ENCODE results near the gene CREBZF.

Gene CREBZF, protein sequence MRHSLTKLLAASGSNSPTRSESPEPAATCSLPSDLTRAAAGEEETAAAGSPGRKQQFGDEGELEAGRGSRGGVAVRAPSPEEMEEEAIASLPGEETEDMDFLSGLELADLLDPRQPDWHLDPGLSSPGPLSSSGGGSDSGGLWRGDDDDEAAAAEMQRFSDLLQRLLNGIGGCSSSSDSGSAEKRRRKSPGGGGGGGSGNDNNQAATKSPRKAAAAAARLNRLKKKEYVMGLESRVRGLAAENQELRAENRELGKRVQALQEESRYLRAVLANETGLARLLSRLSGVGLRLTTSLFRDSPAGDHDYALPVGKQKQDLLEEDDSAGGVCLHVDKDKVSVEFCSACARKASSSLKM

DNA sequence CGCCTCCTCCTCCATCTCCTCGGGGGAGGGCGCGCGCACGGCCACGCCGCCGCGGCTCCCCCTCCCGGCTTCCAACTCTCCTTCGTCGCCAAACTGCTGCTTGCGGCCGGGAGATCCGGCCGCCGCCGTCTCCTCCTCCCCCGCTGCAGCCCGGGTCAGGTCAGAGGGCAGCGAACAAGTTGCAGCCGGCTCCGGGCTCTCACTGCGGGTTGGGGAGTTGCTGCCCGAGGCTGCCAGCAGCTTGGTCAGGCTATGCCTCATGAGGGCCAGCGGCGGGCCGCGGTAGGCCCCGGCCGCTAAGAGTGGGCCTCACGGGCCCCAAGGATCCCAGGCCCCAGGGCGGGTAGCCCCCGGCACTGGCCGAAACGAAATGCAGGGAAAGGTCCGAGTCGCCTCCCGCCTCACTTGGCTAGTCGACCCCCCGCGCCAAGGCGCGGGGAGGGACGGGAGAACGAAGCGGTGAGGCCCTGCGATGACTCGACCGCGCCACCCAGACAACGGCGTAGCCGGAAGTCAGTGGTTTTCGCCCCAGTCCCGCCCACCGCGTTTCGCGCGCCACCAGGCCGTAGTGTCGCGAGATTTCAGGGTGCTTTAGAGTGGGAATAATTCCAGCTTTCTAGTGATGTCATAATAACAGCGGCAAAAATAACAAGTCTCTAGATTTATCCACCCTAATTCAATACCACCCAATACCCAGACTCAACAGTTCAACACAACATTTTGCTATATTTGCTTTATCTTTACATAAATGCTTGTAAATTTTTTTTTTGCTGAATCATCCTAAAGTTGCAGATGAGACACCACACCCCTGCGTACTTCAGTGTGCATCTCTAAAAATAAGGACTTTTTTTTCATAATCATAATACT lies at the start of gene CREBZF:
Gene CREBZF, minus strand, starts transcription at position 515 of the 867 bp plus-strand sequence. Its CDS starts 254 bp downstream, at position 261.
- peak; percentile 97 for DNase-seq

DNA sequence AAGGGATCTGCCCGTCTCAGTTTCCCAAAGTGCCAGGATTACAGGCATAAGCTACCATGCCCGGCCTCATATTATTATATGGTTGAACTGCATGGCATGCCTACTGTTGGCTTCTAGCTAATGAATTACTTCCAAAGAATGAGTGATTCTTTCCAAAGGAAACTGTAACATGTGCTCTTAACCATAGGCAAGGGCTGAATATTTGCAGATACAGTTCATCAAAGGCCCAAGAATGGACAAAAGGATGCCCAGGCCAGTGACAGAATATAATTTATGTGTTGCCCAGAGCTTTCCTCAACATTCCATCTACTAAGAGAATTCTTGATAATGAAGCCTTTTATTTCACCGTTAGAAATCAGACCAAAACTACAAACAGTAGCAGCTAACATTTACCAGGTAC lies 48.0 kb upstream of the CREBZF start:
- DNase-seq, result no peak

DNA sequence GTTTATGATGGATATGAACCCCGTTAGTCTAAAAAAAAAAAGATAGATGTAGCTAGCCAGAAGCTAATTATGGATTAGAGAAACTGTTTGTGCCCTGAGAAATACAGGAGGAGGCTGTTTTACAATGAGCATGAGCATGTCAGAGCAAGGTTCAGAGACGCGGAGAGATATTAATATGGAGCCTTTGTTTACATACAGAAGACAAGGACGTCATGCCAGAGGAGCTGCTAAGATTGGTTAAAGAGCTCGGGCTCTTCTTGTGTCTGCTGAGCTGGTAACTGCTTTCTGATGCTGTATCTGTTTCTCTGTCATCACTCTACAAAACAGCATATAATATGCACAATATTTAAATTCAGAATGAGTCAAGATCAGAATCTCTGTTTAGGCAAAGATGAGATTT lies 46.0 kb upstream of the CREBZF start:
- no peak for DNase-seq

DNA sequence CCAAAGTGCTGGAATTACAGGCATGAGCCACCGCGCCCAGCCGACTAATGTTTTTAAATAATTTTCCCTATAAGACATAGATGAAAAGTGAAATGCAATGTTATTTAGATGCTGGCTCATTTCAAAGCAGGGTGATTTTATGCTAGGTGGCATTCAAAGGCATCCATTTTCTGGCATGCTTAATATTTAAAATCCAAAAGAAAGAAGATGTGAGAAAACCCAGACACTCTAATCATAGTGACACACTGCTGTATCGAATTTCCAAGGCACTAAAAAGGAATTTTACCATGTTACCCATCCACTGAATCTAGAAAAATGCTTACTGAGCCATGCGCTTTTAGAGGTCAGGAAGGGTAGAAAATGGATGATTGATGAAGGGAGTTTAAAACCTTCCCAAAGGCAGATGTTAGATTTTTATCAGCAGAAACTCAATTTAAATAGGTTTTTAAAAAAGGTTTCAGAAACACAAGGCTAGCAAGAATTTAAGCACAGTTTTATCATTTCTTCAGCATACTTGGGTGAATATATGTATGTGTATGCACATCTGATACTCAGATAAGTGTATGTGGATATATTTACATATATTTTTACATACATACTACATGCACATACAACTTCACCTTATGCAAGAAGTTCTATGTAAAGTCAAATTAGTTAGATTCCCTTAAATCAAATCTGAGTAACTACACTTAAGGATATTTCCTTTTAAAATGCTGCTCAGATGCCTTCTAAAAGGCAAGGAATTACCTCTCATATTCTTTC lies 45.2 kb upstream of the CREBZF start:
- no peak for DNase-seq

DNA sequence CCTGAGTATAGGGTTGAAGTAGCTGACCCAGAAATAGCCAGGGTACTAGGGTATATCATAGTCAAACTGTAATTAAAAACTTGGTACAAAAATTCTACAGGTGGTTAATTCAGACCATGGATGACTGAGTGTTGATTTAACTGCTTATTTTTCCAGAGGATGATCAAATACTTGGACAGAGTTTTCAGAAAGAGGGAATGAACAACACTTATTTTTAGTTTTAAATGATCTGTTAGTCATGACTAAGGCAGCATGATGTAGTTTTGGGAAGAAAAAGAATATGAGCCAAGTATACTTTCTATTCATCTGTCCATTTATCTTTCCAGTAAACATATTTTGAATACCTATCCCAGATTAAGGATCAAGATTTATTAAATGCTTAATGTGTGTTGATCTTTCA lies 40.9 kb upstream of the CREBZF start:
- no peak for DNase-seq

DNA sequence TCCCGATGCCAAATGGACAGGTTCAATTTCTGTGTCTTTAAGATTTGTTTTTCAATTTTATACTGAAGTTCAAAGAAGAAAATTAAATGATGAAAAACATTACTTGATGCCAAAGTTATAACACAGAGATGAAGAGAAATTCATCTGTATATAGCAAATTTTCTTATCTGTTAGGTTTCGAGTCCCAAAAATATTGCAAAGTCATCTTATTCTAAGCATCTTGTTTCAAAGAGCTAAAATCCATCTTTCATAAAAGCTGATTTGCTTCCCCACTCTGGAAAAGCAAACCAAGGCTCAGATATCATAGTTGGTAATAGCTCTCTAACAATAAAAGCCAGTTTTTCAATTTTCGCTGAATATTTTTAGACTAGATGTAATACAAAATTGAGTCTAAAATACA lies 40.0 kb upstream of the CREBZF start:
- DNase-seq, result no peak

DNA sequence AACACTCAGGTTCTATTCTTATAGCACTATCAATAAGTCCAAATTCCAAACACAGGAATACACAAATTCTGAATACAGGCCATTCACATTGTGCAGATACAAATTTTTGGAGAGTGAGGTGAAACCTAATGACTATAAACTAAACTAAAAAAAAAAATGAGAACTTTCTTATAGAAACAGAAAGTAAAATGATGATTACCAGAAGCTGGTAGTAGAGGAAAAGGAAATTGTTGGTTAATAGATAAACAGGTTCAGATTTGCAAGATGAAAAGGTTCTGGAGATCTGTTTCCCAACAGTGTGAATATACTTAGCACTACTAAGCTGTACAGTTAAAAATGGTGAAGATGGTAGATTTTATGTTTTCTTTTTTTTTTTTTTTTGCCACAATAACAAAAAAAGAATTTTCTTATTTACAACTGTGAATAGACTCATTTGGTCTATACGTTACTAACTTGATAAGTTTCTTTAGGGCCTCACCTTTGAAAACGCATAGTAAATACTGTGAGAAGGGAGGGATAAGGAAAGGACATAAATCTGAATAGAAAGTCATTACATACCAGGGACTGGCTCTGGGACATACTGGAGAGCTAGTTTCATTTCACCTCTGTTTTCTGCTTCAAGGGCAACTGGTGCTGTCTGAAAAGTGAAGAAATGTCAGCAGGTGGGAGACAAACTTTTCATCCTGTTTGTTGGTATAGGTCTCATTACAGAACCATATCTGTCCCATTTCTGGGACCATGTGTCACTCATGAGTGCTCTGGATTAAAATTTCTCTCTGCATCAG lies 35.2 kb upstream of the CREBZF start:
- DNase-seq, result no peak

DNA sequence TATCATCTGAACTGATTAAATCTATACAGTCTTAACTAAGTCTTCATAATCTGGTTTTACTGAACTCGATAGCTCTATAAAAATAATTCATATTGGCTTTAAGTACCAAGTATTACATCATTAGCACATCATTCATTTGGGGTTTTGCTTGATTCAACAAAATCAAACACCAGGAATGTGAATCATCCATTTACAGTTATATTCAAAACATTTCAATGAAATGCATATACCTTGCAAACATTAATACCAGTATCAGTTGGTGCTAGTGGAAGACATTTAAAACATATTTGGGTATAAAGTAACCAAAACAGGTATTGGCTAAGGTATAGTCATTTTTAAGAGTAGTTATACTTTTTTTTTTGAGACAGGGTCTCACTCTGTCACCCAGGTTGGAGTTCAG lies 33.3 kb upstream of the CREBZF start:
- DNase-seq, result no peak

DNA sequence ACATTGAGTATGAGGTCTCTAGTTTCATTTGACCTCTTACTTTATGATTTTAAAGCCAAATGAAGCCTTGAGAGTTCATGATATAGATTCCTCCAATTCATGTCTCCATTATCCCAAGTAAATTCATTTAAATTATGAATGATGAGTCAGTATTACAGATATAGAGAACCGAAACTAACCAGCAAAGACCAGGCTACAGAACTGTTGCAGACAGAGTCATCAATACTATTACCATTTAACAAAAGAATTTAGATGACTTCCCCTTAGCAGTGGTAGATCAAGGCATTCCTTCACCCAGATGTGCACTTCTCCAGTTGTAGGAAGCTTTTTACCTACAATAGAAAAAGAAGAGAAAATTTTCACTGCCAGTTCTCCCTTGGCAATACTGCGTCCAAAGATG lies 32.8 kb upstream of the CREBZF start:
- no peak for DNase-seq

DNA sequence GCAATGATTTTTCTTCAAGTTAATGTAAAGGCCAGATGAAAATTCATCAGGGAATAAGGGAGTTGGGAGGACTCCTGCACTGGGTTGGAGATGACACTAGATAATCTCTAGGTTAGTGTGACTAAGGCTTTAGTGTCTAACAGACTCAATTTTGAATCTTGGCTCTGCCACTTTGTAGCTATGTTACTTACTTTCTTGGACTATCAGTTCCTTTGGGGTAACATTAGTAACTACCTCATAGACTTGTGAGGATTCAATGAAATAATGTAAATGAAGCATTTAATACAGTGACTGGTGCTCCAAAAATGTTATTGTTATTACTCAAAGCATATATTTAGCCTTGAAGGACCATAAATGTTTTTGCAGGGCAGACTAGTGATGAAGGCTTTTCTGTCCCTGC lies 30.6 kb upstream of the CREBZF start:
- DNase-seq, result no peak

DNA sequence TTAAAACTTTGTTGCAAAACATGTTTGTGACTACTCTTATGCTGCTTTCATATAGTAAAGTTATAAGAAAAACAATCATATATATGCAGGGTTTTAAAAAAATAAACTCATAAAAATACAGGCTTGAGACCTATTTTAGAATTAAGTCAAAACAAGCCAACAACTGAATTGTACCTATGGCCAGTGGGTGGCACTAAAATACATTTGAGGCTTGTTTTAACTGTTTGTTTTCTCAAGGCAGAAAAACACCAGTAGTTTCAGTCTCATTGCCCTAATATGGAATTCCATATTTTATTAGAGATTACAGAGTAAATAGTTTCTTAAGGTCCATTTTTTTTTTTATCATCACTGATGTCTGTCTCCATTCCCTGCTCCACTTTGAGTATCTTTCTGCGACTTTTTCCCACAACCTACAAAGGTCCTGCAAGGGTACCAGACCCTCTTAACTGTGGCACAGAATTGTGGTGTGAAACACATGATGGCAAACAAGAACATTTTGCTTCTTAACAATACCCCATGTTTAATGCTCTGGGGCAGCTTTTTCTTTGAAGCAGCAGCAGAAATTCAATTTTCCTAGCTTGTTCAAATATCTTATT lies 29.6 kb upstream of the CREBZF start:
- DNase-seq, result no peak

DNA sequence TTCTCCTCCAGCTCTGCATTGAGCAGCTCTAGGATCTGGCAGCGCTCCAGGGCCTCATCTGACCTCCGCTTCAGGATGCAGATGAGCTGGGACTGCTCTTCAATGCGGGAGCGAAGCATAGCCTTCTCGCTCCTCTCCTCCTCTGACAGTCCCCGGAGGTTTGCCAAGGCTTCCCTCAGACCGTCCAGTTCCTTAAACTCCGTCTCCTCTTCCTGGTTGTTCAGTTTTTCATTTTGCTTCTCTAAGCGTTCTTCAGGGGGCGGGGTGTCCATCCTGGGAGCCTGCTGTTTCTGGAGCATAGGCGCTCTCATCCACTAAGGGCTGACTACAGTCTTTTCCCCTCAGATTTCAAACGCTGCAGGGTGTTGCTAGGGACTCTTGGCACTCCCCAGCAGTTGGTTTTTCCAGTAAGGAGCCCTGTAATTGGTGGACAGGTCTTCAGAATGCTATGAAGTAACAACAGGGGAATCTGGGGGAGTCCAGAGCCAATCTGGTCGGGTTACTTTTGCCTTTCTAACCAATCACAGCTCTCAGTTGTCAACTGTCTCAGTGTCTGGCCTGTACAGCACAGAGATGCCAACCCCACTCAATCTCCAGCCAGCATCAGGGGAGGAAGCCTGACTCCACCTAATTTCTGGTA lies 21.0 kb upstream of the CREBZF start, which contains the start of gene CCDC89:
Gene CCDC89, minus strand, starts transcription at position 376 of the 640 bp plus-strand sequence. Its CDS starts 65 bp downstream, at position 311.
- no peak for DNase-seq

DNA sequence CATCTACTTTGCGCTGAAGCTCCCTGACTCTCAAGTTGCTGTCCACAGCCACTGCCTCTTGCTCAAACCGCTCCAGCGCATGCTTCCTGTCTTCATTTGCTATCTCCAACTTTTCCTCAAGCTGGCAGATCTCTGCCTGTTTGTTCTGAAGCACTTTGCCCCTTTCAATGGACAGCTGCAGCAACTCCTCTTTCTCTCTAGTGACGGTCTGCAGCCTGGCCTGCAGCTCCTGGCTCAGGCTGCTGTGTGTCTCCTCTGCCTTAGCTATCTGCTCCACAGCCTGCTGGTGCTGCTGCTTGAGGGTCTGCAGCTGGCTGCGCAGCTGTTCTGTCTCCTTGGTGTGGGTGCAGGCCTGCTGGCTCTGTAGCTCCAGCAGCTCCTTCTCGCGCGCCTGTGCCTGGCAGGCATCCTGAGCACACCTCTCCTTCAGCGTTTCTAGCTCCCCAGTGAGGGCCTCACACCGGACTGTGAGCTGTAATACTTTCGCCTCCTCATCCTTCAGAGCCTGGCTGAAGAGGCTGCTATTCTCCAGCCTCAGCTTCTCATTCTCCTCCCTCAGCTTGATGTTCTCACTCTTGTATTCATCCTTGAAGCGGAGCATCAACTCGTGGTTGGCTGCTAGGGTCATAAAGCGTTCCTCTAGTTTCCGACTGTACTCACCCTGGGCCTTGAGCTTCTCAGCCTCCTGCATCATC lies 20.3 kb upstream of the CREBZF start:
- no peak for DNase-seq

DNA sequence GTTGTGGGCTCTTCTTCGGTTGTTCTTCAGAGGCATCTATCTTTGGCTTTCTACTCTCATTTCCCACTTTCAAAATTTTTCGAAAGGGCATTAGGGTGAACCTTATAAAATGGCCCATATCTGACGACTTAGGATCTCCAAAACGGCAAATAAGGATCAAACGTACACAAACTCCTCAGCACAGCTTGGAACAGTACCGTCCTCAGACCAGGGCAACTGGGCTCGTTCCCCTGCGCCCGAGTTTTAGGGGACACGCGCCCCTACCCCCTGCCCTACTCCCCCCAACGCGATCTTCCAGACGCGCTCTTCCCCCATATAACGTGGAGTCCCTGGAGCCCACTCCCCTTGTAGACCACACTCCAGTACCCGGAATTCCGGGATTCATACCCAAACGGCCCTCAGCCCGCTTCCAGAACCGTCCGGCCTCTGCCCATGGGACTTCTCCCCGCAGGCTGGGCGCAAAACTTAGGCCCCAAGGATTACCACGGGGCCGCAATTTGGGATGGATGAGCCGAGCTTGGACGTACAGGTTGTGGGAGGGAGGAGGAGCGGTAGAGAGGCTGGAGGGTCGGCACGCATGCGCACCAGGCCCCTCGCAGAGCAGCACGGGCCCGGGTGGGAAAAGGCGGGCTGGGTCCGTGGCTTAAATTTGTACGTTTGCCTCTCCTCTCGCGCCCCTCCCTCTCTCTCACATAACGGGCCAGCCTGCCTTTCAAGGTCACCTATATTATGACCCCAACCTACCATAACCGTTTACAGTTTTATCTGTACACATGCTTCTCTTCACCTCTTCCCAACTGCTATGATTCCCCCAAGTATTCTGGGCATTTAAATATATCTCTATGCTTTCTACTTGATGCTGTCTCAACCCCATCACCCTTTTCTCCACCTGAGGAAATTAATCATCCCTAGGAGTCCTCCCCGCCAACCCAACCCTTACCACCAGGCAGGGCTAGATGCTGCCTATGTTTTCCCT lies 17.7 kb upstream of the CREBZF start:
- no peak for DNase-seq

DNA sequence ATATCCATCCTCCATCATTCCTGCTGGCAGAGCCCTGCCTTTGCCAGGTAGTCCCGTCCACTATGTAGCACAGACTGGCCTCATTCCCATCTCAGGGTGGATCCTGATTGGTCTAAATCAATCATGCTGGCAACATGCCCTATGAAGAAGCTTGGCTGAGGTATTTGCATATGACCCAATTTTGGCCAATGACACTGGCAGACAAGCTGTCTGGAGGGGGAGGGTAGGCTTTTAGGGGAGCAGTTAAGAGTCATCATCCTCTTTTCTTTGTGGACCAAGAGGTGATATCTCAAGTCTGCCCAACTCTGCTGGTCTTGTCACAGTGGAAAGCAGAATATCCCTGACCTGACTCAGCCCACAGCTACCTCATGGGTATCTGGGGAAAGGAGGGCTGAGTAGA lies 16.0 kb upstream of the CREBZF start:
- DNase-seq, result no peak

DNA sequence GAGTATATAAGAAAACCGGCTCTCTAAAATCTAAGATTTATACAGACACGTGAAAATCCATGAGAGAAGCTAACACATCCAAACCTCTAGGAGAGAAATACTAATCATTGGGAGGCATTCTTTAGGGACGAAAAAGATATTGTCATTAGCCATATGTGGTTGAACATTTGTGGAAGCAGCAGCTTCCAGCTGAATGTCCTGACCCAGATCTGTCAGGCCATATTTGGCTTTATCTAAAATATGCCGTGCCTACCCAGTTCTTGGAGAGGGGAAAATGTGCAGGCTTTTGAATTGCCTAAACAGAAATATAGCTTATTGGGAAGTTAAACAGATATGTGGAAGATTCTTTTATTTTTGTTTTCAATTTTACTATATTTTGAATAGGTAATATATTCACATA lies 14.6 kb upstream of the CREBZF start:
- no peak for DNase-seq

DNA sequence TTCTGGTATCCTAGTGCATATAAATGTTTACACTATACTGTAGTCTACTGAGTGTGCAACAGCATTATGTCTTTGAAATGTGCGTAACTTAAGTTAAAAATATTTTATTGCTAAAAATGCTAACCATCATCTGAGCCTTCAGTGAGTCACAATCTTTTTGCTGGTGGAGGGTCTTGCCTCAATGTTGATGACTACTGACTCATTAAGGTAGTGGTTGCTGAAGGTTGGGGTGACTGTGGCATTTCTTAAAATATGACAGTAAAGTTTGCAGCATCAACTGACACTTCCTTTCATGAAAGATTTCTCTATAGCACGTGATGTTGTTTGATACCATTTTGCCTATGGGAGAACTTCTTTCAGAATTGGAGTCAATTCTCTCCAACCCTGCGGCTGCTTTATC lies 8.5 kb upstream of the CREBZF start:
- no peak for DNase-seq

DNA sequence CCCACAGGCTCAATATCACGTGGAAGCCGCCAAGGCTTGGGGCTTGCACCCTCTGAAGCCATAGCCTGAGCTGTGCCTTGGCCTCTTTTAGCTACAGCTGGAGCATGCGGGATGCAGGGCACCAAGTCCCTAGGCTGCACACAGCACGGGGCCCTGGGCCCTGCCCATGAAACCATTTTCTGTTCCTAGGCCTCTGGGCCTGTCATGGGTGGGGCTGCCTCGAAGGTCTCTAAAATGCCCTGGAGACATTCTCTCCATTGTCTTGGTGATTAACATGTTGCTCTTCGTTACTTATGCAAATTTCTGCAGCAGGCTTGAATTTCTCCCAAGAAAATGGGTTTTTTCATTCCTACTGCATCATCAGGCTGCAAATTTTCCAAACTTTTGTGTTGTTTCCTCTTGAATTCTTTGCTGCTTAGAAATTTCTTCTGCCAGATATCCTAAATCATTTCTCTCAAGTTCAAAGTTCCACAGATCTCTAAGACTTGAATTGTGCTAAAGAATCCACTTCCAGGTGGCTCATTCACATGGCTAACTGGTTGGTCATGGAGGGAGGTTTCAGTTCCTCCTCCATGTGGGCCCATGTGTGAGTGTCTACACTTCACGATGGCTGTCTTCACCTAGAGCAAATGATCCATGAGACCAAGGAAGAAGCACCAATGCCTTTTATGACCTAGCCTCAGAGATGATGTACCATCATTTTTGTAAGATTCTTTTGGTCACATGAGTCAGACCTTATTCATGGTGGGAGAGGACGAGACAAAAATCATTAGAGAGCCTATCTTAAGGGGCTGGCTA lies 7.4 kb upstream of the CREBZF start:
- no peak for DNase-seq
